Muscle layer of colon (tissue), 2 donors: ENCODE results near the gene RPL10A.
"Not testable (repeated sequence)": the region's sequence is repeated elsewhere in the genome, so short reads cannot be mapped to it uniquely, and the experiment has no call there.

Experiments
- H3K27ac ChIP-seq: one replicate; pipeline ENCODE4 v1.7.0; 2013; ENCODE audit warnings: low read depth, mild to moderate bottlenecking, low read length, moderate library complexity
- H3K27me3 ChIP-seq, 2 donors: one replicate each; pipeline ENCODE4 v1.7.0; 2013; ENCODE audit warnings: low read length in 2 of 2, mild to moderate bottlenecking in 2 of 2; ENCODE audit not compliant: insufficient read depth in 2 of 2, control insufficient read depth in 1 of 2
- H3K36me3 ChIP-seq: one replicate; pipeline ENCODE4 v1.7.0; 2013; ENCODE audit warnings: mild to moderate bottlenecking, low read length; ENCODE audit not compliant: insufficient read depth
- H3K4me1 ChIP-seq: one replicate; pipeline ENCODE4 v1.7.0; 2013; ENCODE audit warnings: mild to moderate bottlenecking, low read length; ENCODE audit not compliant: insufficient read depth
- H3K4me3 ChIP-seq, 2 donors: one replicate each; pipeline ENCODE4 v1.7.0; 2013; ENCODE audit warnings: low read length in 2 of 2, low read depth in 1 of 2, mild to moderate bottlenecking in 1 of 2, moderate library complexity in 1 of 2
- H3K9ac ChIP-seq: one replicate; pipeline ENCODE4 v1.7.0; 2013; ENCODE audit warnings: low read length
- H3K9me3 ChIP-seq: one replicate; pipeline ENCODE4 v1.7.0; 2013; ENCODE audit warnings: mild to moderate bottlenecking, low read length
- donor health status: abdominal sarcoma.
- donor health status: Adenocarcinoma of cecum.

The RPL10A gene

GRCh38 chr6:35508542-35508941, 40.3 kb downstream of the RPL10A start:
- Histone ChIP-seq H3K9me3 (no peaks in the 10 kb centered on the region), H3K4me1 (peaks cover 8% of the 10 kb centered on the region), H3K36me3 (no peaks in the 10 kb centered on the region), H3K9ac (no peak overlapping the region), H3K27ac (no peak overlapping the region), H3K27me3 (peaks cover 29 to 60% of the 10 kb centered on the region in 2 donors), H3K4me3 (no peak overlapping the region)

GRCh38 chr6:35510916-35511561, 42.8 kb downstream of the RPL10A start:
- no peaks in the 10 kb centered on the region for H3K9me3 ChIP-seq
- H3K4me1 ChIP-seq: peaks cover 8% of the 10 kb centered on the region
- peaks cover 29 to 49% of the 10 kb centered on the region in 2 donors for H3K27me3 ChIP-seq
- H3K36me3 ChIP-seq: no peaks in the 10 kb centered on the region
- H3K27ac ChIP-seq: no peak overlapping the region
- peak overlapping the region in 1 of 2 donors; percentile 20 for H3K4me3 ChIP-seq
- no peak overlapping the region for H3K9ac ChIP-seq

GRCh38 chr6:35511562-35511941, 43.4 kb downstream of the RPL10A start:
- Histone ChIP-seq H3K4me1 (peaks cover 8% of the 10 kb centered on the region), H3K27ac (no peak overlapping the region), H3K27me3 (peaks cover 26 to 44% of the 10 kb centered on the region in 2 donors), H3K36me3 (no peaks in the 10 kb centered on the region), H3K9ac (no peak overlapping the region), H3K4me3 (peak overlapping the region; percentile 20 to 46), H3K9me3 (no peaks in the 10 kb centered on the region)

GRCh38 chr6:35512006-35512405, 43.8 kb downstream of the RPL10A start:
- peaks cover 8% of the 10 kb centered on the region for H3K4me1 ChIP-seq
- H3K9me3 ChIP-seq: no peaks in the 10 kb centered on the region
- H3K27ac ChIP-seq: no peak overlapping the region
- H3K36me3 ChIP-seq: no peaks in the 10 kb centered on the region
- peaks cover 22 to 41% of the 10 kb centered on the region in 2 donors for H3K27me3 ChIP-seq
- no peak overlapping the region for H3K9ac ChIP-seq
- peak overlapping the region in 1 of 2 donors; percentile 46 for H3K4me3 ChIP-seq

- H3K4me3 ChIP-seq: peak within 1 kb of the TSS in 1 of 2 donors; percentile 46
- H3K9me3 ChIP-seq: no peaks in the 10 kb centered on the region
- no peak within 1 kb of the TSS for H3K9ac ChIP-seq
- H3K4me1 ChIP-seq: peaks cover 8% of the 10 kb centered on the region
- H3K27me3 ChIP-seq: peaks cover 22 to 41% of the 10 kb centered on the region in 2 donors
- H3K36me3 ChIP-seq: no peaks in the 10 kb centered on the region
- no peak within 1 kb of the TSS for H3K27ac ChIP-seq
These were observed 44.5 kb downstream of the RPL10A start, which contains the start of gene TULP1 for GRCh38 chr6:35512740-35513139. TULP1 (minus strand) TSS chr6:35512896; CDS start chr6:35512858, 38 bp downstream.

- Histone ChIP-seq H3K4me3 (no peak overlapping the region), H3K9ac (no peak overlapping the region), H3K27ac (no peak overlapping the region), H3K27me3 (peaks cover 10 to 32% of the 10 kb centered on the region in 2 donors), H3K9me3 (no peaks in the 10 kb centered on the region), H3K4me1 (peaks cover 8% of the 10 kb centered on the region), H3K36me3 (no peaks in the 10 kb centered on the region)
These were observed 46.4 kb downstream of the RPL10A start for GRCh38 chr6:35514587-35514986.

GRCh38 chr6:35515939-35516338, 47.7 kb downstream of the RPL10A start:
- not testable (repeated sequence) for H3K4me3 ChIP-seq, H3K4me1 ChIP-seq, H3K9me3 ChIP-seq, H3K27ac ChIP-seq, H3K9ac ChIP-seq, H3K36me3 ChIP-seq
- peaks cover 0 to 20% of the 10 kb centered on the region in 2 donors for H3K27me3 ChIP-seq

- no peaks in the 10 kb centered on the region for H3K9me3 ChIP-seq
- H3K27me3 ChIP-seq: peaks cover 0 to 12% of the 10 kb centered on the region in 2 donors
- no peak overlapping the region for H3K9ac ChIP-seq
- peaks cover under 1% of the 10 kb centered on the region for H3K4me1 ChIP-seq
- H3K27ac ChIP-seq: no peak overlapping the region
- no peak overlapping the region for H3K4me3 ChIP-seq
- H3K36me3 ChIP-seq: no peaks in the 10 kb centered on the region
These were observed 48.5 kb downstream of the RPL10A start for GRCh38 chr6:35516712-35517111.

GRCh38 chr6:35517978-35518377, 49.8 kb downstream of the RPL10A start:
- not testable (repeated sequence) for H3K9ac ChIP-seq, H3K4me1 ChIP-seq, H3K36me3 ChIP-seq, H3K27me3 ChIP-seq, H3K9me3 ChIP-seq, H3K27ac ChIP-seq, H3K4me3 ChIP-seq

GRCh38 chr6:35518566-35519312, 50.5 kb downstream of the RPL10A start:
- H3K9ac ChIP-seq: no peak overlapping the region
- no peaks in the 10 kb centered on the region for H3K9me3 ChIP-seq
- no peaks in the 10 kb centered on the region for H3K36me3 ChIP-seq
- H3K27ac ChIP-seq: no peak overlapping the region
- no peak overlapping the region for H3K4me3 ChIP-seq
- H3K27me3 ChIP-seq: no peaks in the 10 kb centered on the region
- no peaks in the 10 kb centered on the region for H3K4me1 ChIP-seq

- Histone ChIP-seq H3K36me3 (no peaks in the 10 kb centered on the region), H3K27ac (no peak overlapping the region), H3K4me1 (no peaks in the 10 kb centered on the region), H3K4me3 (no peak overlapping the region), H3K27me3 (no peaks in the 10 kb centered on the region), H3K9me3 (no peaks in the 10 kb centered on the region), H3K9ac (no peak overlapping the region)
These were observed 51.3 kb downstream of the RPL10A start for GRCh38 chr6:35519313-35520015.
